GM19452 (cell line): Measurements from ENCODE around the gene CMPK1.
"Not testable (repeated sequence)": the region's sequence is repeated elsewhere in the genome, so short reads cannot be mapped to it uniquely, and the experiment has no call there.

Source experiments
- ATAC-seq: cut with Tn5 transposase; IDR thresholded peaks from one replicate; pipeline ENCODE4 v1.9.1; 2021; ENCODE audit not compliant: unreplicated experiment

The CMPK1 gene

DNA sequence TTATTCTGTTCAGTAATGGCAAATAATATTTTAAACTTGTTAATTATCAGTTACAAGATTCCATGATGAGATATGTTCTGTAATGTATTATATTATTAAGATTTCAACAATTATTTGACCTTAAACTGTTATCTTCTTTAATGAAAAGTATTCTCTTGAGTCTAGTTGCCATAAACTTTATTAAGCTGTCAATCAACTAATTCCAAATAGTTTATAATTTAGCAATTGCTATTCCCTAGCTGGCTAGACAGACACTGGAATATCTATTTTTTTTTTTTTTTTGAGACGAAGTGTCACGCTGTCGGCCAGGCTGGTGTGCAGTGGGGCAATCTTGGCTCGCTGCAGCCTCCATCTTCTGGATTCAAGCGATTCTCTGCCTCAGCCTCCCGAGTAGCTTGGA, 3.8 kb downstream of the CMPK1 start:
- ATAC-seq = no peak

DNA sequence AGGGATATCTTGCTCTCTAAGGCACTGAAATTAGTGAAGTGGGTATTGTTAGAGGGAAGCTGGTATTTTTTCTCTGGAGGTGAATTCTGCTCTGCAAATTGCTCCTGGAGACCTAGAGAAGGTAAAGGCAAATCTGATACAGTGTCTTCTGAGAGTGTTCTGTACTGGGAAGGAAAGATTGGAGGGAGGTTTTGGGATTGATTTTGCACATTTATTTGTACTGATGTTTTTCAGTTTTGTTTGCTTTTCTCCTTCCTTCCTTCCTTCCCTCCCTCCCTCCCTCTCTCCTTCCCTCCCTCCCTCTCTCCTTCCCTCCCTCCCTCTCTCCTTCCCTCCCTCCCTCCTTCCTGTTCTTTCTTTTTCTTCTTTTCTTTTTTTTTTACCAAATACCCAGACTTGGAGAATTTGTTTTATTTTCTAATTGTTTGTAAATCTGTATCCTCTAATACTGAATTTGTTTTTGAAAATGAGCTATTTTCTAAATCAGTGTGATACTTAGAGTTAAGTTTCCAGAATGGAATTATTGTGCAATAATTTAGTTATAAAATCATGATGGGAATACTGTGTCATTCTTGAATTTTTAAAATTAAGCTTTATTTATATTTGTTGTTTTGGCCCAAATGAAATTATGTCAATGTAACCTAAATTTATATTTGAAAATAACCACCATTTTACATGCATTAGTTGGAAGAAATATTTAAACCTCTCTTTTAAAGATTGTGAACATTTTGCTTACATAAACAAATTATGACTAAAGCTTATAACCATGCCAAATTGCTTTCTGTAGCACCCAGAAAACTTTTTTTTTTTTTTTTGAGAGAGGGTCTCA, 4.9 kb downstream of the CMPK1 start:
- ATAC-seq = no peak

GRCh38 chr1:47340227-47340626, 6.6 kb downstream of the CMPK1 start:
- ATAC-seq = no peak

DNA sequence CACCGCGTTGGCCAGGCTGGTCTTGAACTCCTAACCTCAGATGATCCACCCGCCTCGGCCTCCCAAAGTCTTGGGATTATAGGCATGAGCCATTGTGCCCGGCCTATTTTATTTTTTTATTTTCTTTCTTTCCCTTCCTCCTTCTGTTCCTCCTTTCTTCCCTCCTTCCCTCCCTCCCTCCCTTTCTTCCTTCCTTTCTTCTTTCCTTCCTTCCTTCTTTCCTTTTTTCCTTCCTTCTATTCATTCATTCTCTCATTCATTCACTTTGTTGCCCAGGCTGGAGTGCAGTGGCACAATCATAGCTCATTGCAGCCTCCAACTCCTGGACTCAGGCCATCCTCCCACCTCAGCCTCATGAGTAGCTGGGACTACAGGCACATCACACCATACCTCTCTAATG, 13.4 kb downstream of the CMPK1 start:
- ATAC-seq = not testable (repeated sequence)

DNA sequence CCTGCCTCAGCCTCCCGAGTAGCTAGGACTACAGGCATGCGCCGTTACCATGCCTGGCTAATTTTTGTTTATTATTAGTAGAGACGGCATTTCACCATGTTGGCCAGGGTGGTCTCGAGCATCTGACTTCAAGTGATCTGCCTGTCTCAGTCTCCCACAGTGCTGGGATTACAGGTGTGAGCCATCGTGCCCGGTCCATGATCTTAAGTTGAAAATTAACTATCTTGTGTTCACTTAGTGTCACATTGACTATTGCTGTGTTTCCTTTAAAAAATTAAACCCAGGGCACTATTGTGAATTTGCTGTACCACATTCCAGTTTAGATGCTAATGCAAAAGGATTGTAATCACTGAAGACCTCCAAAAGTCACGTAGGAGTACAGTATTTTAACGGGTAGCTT, 14.1 kb downstream of the CMPK1 start:
- ATAC-seq = no peak

GRCh38 chr1:47348246-47348645, 14.7 kb downstream of the CMPK1 start:
- no peak for ATAC-seq

GRCh38 chr1:47351305-47351704, 17.7 kb downstream of the CMPK1 start:
- peak; percentile 79 for ATAC-seq

- no peak for ATAC-seq
Measured at GRCh38 chr1:47361380-47361779, 27.8 kb downstream of the CMPK1 start.

- ATAC-seq = no peak
Measured at GRCh38 chr1:47362828-47363227, 29.2 kb downstream of the CMPK1 start.

GRCh38 chr1:47367651-47368050, 34.1 kb downstream of the CMPK1 start:
- no peak for ATAC-seq

- no peak for ATAC-seq
Measured at GRCh38 chr1:47371016-47371517, 37.5 kb downstream of the CMPK1 start.

- ATAC-seq = no peak
Measured at GRCh38 chr1:47374501-47374900, 40.9 kb downstream of the CMPK1 start.

DNA sequence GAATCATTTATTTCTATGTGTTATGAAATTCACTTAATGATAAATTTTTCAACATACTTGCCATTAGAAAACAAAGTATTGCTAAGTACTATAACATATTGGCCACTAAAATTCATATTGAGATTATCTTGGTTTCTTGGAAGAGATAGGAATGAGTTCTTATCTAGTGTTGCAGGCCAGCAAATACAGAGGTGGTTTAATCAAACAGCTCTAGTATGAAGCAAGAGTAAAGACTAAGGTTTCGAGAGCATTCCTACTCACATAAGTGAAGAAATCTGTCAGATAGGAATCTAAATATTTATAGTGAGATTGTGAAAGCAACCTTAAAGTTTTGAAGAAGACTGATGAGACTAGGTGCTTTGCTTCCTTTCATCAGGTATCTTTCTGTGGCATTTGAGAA, 44.6 kb downstream of the CMPK1 start:
- ATAC-seq = no peak

GRCh38 chr1:47380699-47381098, 47.1 kb downstream of the CMPK1 start:
- no peak for ATAC-seq

DNA sequence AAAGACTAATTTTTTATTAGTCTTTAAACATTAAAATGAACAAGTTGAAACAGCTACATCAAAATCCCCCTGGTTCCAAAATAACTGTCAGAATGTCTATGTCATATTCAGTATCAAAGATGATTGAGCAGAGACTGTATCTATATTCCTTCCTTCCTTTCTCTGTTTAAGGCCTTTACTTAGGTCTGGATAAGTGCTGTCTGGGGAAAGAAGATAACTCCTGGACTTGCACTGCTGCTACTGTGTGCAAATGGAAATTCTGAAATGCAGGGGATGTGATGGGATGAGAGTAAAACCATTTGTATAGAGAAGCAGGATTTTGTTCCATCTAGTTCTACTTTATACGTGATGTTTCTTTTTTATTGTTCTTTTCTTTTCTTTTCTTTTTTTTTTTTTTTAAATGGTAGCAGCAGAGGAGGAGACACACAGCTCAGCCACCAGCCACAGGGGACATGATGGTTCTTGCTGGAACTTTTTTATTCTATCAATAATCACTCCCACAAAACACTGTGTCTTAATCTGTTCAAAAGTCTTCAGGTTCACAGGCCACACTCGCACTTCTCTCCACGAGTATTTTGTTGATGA, 48.9 kb downstream of the CMPK1 start:
- ATAC-seq = no peak

DNA sequence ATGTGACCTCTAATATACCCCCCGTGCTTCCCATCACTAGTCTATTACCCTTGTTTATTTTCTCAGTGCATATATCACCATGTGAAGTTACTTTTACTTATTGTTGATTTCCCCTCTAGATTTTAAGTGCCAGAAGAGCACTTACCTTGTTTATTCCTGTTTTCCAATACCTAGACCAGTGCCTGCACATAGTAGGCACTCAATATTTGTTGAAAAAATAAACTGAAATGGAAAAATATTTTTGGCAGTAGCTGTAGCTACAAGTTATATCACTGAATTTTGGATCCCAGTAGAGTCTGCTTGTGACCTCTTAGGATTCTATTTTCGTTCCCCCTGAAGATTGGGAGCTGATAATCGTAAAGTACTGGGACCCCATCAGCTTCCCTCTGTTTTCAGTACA, 50.5 kb downstream of the CMPK1 start:
- no peak for ATAC-seq

DNA sequence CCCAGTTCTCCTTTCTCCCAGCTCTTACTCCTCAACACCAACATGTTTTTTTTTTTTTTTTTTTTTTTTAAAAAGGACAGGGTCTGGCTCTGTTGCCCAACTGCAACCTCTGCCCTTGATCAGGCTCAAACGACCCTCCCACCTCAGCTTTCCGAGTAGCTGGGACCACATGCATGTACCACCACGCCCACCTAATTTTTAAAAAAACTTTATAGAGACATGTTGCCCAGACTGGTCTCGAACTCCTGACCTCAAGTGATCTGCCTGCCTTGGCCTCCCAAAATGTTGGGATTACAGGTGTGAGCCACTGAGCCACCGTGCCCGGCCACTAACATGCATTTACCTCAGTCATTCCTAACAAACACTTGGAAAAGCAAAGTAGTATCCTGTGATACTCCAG, 51.4 kb downstream of the CMPK1 start:
- no peak for ATAC-seq

DNA sequence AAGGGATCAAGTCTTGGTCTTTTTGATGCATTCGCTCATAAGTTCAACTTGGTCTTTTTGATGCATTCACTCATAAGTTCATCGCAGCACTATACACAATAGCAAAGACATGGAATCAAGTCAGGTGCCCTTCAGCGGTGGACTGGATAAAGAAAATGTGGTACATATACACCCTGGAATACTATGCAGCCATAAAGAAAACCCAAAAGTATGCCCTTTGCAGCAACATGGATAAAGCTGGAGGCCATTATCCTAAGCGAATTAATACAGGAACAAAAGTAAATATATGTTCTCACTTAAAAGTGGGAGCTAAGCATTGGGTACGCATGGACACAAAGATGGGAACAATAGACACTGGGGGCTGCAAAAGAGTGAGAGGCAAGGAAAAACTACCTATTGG, 52.7 kb downstream of the CMPK1 start:
- ATAC-seq = no peak

- peak; percentile 13 for ATAC-seq
Measured at GRCh38 chr1:47388030-47388890, 54.7 kb downstream of the CMPK1 start.

- peak; percentile 75 for ATAC-seq
Measured at GRCh38 chr1:47388891-47389238, 55.3 kb downstream of the CMPK1 start.

DNA sequence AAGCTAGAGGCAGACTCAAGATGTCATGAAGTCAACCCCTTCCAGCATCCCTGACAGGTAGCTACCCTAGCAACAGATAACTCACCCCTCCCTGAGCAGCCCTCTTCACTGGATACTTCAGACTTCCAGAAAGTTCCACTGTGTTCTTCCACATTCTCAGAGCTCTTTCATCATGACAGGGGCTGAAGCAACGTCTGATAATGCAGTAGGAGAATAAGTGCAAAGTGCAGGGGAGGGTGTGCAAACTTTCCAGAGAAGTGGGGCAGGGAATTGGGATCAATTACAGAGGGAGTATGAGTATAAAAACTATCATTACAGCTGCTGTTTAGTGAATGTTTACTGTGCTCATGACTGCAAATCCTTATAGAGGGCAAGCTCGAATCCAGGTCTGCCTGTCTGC, 56.1 kb downstream of the CMPK1 start:
- no peak for ATAC-seq

DNA sequence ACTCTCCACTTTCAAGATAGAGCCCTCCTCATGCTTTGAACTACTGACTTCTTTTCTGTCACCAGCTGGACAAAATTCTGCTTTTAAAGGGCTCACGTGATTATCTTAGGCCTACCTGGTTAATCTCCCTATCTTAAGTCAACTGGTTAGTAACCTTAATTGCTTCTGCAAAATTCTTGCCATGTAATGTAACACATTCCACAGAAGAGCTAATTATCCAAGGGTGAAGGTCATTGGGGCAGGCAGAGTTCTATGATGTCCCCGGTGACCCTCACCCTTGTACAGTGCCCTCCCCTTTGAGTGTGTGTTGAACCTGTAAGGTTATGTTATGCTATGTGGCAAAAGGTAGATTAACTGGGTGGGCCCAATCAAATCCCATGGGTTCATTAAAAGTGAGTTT, 57.3 kb downstream of the CMPK1 start:
- ATAC-seq = no peak
